ENCODE data around the gene ABCB9. TPM values are rescaled to one million over a fixed set of nuclear protein-coding genes. Genes with fewer than 3 reads are reported as not detected.

Gene ABCB9
- total RNA-seq, 1 donor from 2014 or later = 9.6 TPM

DNA sequence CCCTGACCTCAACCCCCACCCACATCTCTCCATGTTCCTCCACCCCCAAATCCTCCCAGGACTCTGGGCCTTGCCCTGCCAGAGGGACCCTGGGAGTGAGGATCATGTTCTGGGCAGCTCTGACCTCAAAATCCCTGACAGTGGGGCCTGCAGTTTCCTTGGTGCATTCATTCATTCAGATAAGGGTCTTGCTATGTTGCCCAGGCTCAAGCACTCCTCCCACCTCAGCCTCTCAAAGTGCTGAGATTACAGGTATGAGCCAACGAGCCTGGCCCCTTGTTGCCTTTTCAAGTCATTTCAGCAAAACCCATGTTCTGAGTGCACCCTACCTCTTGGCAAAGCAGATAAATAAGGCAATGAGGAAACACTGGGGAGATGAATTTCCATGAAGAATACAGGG, 43.8 kb upstream of the ABCB9 start:
- Mint-ChIP-seq H3K36me3 (no peaks in the 10 kb centered on the region), H3K4me1 (ENCODE audit: unreplicated experiment) (peaks cover 4% of the 10 kb centered on the region), H3K27me3 (no peaks in the 10 kb centered on the region), H3K27ac (no peak overlapping the region), H3K4me3 (no peak overlapping the region), H3K9me3 (no peaks in the 10 kb centered on the region)
- TF ChIP-seq, protein P1, sequence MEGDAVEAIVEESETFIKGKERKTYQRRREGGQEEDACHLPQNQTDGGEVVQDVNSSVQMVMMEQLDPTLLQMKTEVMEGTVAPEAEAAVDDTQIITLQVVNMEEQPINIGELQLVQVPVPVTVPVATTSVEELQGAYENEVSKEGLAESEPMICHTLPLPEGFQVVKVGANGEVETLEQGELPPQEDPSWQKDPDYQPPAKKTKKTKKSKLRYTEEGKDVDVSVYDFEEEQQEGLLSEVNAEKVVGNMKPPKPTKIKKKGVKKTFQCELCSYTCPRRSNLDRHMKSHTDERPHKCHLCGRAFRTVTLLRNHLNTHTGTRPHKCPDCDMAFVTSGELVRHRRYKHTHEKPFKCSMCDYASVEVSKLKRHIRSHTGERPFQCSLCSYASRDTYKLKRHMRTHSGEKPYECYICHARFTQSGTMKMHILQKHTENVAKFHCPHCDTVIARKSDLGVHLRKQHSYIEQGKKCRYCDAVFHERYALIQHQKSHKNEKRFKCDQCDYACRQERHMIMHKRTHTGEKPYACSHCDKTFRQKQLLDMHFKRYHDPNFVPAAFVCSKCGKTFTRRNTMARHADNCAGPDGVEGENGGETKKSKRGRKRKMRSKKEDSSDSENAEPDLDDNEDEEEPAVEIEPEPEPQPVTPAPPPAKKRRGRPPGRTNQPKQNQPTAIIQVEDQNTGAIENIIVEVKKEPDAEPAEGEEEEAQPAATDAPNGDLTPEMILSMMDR (conservative IDR thresholded peaks at IDR 0.05) = no peak
- DNase-seq (ENCODE audit: extremely low spot score, unreplicated experiment) = no peak

DNA sequence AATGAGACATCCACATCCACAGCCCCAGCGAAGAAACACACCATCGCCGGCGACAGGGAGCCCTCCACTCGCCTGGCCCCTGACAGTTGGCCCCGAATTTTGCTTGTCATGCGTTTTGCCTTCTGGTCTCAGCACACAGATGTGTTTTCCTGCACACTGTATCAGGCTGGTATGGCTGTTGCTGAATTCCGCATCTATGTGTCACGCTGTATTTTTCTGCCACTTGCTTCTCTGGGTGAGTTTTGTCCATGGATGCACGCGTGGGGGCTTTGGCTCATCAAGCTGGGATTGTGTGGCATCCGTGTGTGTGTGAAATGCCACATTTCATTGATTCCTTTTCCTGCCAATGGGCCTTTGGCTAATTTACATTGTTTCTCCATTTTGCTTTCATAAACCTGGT, 40.7 kb upstream of the ABCB9 start:
- Mint-ChIP-seq H3K27me3 (no peaks in the 10 kb centered on the region), H3K4me1 (ENCODE audit: unreplicated experiment) (peaks cover 4% of the 10 kb centered on the region), H3K9me3 (no peaks in the 10 kb centered on the region), H3K36me3 (no peaks in the 10 kb centered on the region), H3K4me3 (no peak overlapping the region), H3K27ac (no peak overlapping the region)
- no peak for DNase-seq (ENCODE audit: extremely low spot score, unreplicated experiment)
- TF ChIP-seq, protein P1 (conservative IDR thresholded peaks at IDR 0.05) = no peak

DNA sequence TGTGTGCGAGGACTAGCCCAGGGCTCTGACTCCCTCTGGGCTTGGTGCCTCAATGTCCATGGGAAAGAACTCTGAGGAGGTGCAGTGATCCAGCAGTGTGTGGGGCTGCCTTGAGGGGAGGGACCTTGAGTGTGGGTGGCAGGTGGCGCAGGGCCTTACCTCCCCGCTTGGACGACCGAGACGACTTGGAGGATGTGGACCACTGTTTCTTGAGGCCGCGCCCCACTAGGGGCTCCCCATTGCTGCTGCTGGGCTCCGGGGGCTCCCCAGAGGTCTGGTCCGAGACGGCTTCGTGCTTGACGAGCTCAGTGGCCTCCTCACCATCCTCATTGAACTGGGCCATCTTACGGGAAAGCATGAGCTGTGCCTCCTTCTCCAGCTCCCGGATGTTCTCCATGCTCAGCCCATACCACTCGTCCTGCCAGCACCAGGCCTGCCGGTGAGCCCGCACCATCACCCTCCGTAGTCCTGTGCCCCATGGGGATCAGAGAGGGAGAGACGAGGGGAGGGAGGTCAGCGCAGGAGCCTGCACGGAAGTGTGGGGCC, 38.9 kb upstream of the ABCB9 start:
- H3K27ac Mint-ChIP-seq = no peak overlapping the region
- no peaks in the 10 kb centered on the region for H3K9me3 Mint-ChIP-seq
- H3K27me3 Mint-ChIP-seq = no peaks in the 10 kb centered on the region
- DNase-seq (ENCODE audit: extremely low spot score, unreplicated experiment) = no peak
- no peaks in the 10 kb centered on the region for H3K4me1 Mint-ChIP-seq (ENCODE audit: unreplicated experiment)
- no peaks in the 10 kb centered on the region for H3K36me3 Mint-ChIP-seq
- no peak overlapping the region for H3K4me3 Mint-ChIP-seq
- TF ChIP-seq, protein P1 (conservative IDR thresholded peaks at IDR 0.05) = no peak

DNA sequence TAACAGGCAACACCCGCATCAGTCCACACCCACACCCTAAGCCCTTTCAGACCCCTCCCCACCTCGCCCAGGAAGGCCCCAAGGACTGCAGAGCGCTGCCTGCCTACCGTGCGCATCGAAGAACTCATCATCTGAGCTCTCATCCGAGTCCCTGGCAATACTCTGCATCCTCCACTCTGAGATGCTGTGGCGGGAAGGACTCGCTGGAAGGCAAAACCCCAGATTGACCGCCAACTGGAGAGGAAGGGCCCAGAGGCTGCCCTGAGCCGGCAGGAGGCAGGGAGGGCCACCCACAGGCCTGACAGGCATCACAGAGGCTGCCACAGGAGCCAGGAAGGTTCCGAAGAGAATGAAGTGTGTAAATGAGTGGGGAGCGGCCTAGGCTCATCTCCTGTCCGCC, 38.0 kb upstream of the ABCB9 start:
- Mint-ChIP-seq H3K4me1 (ENCODE audit: unreplicated experiment) (no peaks in the 10 kb centered on the region), H3K4me3 (no peak overlapping the region), H3K27me3 (no peaks in the 10 kb centered on the region), H3K27ac (no peak overlapping the region), H3K9me3 (no peaks in the 10 kb centered on the region), H3K36me3 (no peaks in the 10 kb centered on the region)
- TF ChIP-seq, protein P1 (conservative IDR thresholded peaks at IDR 0.05) = no peak
- DNase-seq (ENCODE audit: extremely low spot score, unreplicated experiment) = no peak

DNA sequence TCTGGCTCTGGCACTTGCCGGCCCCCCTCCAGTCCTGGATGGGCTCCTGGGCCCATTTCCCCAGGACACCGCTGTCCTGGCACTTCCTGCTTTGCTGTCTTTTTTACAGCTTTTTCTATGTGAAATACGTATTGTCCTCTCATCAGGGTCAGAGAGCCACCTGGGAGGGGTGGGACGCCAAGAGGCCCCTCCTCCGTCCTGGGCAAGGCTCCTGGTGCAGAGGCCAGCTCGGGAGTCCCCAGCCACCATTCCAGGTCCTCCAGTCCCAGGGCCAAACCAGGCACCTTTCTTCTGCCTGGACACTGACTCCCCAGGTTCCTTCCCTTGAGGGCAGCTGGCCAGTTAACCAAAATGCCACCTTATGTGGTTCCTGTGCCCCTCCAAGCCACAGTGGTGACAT, 37.0 kb upstream of the ABCB9 start:
- Mint-ChIP-seq H3K36me3 (no peaks in the 10 kb centered on the region), H3K27ac (no peak overlapping the region), H3K4me1 (ENCODE audit: unreplicated experiment) (no peaks in the 10 kb centered on the region), H3K4me3 (no peak overlapping the region), H3K9me3 (no peaks in the 10 kb centered on the region), H3K27me3 (no peaks in the 10 kb centered on the region)
- DNase-seq (ENCODE audit: extremely low spot score, unreplicated experiment) = no peak
- TF ChIP-seq, protein P1 (conservative IDR thresholded peaks at IDR 0.05) = no peak

DNA sequence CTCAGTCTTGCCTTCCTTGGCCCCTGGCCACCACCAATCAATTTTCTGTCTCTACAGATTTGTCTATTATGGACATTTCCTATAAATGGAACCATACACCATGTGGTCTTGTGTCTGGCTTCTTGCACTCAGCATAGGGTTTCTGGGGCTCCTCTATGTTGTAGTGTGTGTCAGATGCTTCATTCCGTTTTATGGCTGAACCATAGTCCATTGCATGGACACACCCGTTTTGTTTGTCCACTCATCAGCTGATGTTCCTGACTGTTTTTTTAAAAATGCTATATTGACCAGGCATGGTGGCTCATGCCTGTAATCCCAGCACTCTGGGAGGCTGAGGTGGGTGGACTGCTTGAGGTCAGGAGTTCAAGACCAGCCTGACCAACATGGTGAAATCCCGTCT, 35.2 kb upstream of the ABCB9 start:
- Mint-ChIP-seq H3K27ac (no peak overlapping the region), H3K4me3 (no peak overlapping the region), H3K4me1 (ENCODE audit: unreplicated experiment) (no peaks in the 10 kb centered on the region), H3K9me3 (no peaks in the 10 kb centered on the region), H3K36me3 (no peaks in the 10 kb centered on the region), H3K27me3 (no peaks in the 10 kb centered on the region)
- no peak for DNase-seq (ENCODE audit: extremely low spot score, unreplicated experiment)
- TF ChIP-seq, protein P1 (conservative IDR thresholded peaks at IDR 0.05) = no peak

All from type B pancreatic cell (in vitro differentiated cells).